Brain microvascular endothelial cell (primary cell): Measurements from ENCODE around the gene FGF10.

ENCODE experiments used
- DNase-seq: peaks from one replicate; pipeline ENCODE4 v3.0.0-alpha.2; 2020
- H3K27ac ChIP-seq: fragments of 250-450 bp; sonication (Bioruptor Pico); 2 replicates; pipeline ENCODE4 v1.5.1; 2020; ENCODE audit warnings: mild to moderate bottlenecking, moderate library complexity
- H3K27me3 ChIP-seq: fragments of 250-450 bp; sonication (Bioruptor Pico); replicated peaks from 2 replicates; pipeline ENCODE4 v1.5.1; 2020; ENCODE audit warnings: mild to moderate bottlenecking
- H3K36me3 ChIP-seq: fragments of 250-450 bp; sonication (Bioruptor Pico); replicated peaks from 2 replicates; pipeline ENCODE4 v1.5.1; 2020; ENCODE audit warnings: mild to moderate bottlenecking
- H3K4me3 ChIP-seq: 2 replicates; pipeline ENCODE4 v1.5.1; 2011; ENCODE audit warnings: low read depth, mild to moderate bottlenecking, control low read depth, low read length, moderate library complexity
- CTCF ChIP-seq: IDR thresholded peaks from 2 replicates; pipeline ENCODE4 v1.5.1; 2011; ENCODE audit warnings: low read depth, mild to moderate bottlenecking, moderate library complexity, low read length, control low read depth, inconsistent platforms; ENCODE audit errors: missing control alignments
- in situ Hi-C: cut with HindIII; loops from 2 replicates; pipeline ENCODE4 v1.10.0; 2017; ENCODE audit warnings: low sequenced_read_pairs, low pct_ligation_motif_present

The FGF10 gene

DNA sequence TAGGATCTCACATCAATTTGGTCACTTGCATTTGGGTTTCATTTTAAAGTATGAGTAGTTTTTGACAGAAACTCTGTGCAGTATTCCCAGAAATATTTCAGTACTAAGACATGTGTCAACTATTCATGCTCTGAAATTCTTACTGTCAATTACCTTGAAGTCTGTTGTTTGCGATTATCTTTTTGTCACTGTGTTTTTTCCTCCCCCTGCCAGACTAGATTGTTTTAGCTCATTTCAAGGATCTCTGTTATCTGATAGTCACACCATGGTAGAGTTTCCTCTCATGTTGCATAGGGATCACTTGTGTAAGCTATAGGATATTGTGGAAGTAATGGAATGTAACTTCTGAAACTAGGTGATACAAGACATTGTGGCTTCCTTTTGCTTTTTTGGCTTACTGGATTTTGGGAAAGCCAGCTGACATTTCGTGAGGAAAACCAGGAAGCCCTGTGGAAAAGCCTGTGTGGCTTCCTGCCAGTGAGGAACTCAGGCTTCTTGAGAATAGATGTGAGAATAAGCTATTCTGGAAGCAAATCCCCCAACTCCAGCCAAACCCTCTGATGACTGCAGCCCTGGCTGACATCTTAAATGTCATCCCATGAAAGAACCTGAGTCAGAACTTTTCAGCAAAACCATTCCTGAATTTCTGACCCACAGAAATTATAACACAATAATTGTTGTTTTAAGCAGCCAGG lies 122.2 kb downstream of the FGF10 start:
- Histone ChIP-seq H3K36me3 (no peaks in the 10 kb centered on the region), H3K4me3 (no peak overlapping the region), H3K27ac (no peak overlapping the region), H3K27me3 (no peaks in the 10 kb centered on the region)
- TF ChIP-seq CTCF, result no peak
- no peak for DNase-seq
- in situ Hi-C loops, result no loop called here

- TF ChIP-seq CTCF, result no peak
- Histone ChIP-seq H3K27me3 (no peaks in the 10 kb centered on the region), H3K36me3 (no peaks in the 10 kb centered on the region), H3K4me3 (no peak overlapping the region), H3K27ac (no peak overlapping the region)
- no peak for DNase-seq
- in situ Hi-C loops, result no loop called here
These were observed 123.5 kb downstream of the FGF10 start for GRCh38 chr5:44265713-44266112.

GRCh38 chr5:44260793-44261192 lies 128.4 kb downstream of the FGF10 start:
- H3K4me3 ChIP-seq, result no peak overlapping the region
- in situ Hi-C loops, result no loop called here
- no peak for DNase-seq
- H3K36me3 ChIP-seq, result no peaks in the 10 kb centered on the region
- H3K27me3 ChIP-seq, result no peaks in the 10 kb centered on the region
- H3K27ac ChIP-seq, result no peak overlapping the region
- no peak for TF ChIP-seq CTCF

DNA sequence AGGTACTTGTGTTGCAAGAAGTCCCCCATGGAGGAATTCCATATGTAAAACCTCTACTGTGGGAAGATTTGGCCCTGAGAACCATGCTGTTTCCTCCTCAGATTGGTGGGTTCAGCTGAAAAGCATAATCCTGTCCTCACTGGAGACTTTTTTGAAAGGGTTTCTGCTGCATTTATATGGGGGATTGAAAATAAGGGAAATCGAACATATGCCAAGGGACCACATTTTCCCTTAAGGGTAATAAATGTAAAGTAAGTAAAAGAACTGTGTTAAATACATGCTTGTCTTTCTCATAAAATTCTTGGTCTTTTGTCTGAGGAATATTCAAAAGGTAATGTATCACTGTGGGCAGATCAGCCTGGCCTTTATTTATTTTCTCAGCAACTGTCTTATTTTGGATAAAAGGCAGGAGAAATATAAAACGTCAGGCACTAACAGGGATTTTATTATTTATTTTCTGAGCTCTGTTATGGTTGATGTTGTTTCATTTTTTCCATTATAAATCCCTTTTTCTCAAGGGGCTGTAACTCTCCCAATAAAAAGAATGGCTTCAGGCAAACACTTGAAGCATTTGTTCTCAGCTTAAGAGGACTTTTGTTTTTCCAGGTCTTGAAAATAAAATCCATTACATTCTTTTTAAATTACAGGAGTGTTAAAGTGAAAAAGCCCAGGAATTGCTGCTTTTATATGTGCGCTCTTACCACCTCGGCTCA lies 131.4 kb downstream of the FGF10 start:
- Histone ChIP-seq H3K27me3 (no peaks in the 10 kb centered on the region), H3K4me3 (no peak overlapping the region), H3K36me3 (no peaks in the 10 kb centered on the region), H3K27ac (no peak overlapping the region)
- TF ChIP-seq CTCF, result no peak
- in situ Hi-C loops, result no loop called here
- DNase-seq, result no peak

- Histone ChIP-seq H3K4me3 (no peak overlapping the region), H3K36me3 (no peaks in the 10 kb centered on the region), H3K27me3 (no peaks in the 10 kb centered on the region), H3K27ac (no peak overlapping the region)
- no peak for DNase-seq
- no peak for TF ChIP-seq CTCF
- in situ Hi-C loops, result no loop called here
These were observed 132.0 kb downstream of the FGF10 start for GRCh38 chr5:44257221-44257620.
